NT2/D1 (cell line): ENCODE measurements around the gene ARHGAP22.
"Not testable (repeated sequence)": the region's sequence is repeated elsewhere in the genome, so short reads cannot be mapped to it uniquely, and the experiment has no call there.

Source experiments
- DNase-seq: peaks from one replicate; pipeline ENCODE4 v3.0.0-alpha.2; 2011; ENCODE audit warnings: low read depth, low spot score
- H3K27me3 ChIP-seq: 2 replicates; pipeline ENCODE4 v1.6.0; 2011; ENCODE audit warnings: mild to moderate bottlenecking; ENCODE audit not compliant: insufficient read length, insufficient read depth
- H3K36me3 ChIP-seq: 2 replicates; pipeline ENCODE4 v1.6.1; 2011; ENCODE audit warnings: mild to moderate bottlenecking, low read length, mixed read lengths; ENCODE audit not compliant: insufficient read depth, insufficient read length
- H3K4me1 ChIP-seq: 2 replicates; pipeline ENCODE4 v1.5.1; 2011; ENCODE audit not compliant: insufficient read depth, insufficient read length
- H3K4me3 ChIP-seq: 2 replicates; pipeline ENCODE4 v1.5.1; 2011; ENCODE audit warnings: low read depth; ENCODE audit not compliant: insufficient read length
- H3K9ac ChIP-seq: 2 replicates; pipeline ENCODE4 v1.6.0; 2011; ENCODE audit warnings: low read depth; ENCODE audit not compliant: insufficient read length
- H3K9me3 ChIP-seq: 2 replicates; pipeline ENCODE4 v1.5.1; 2011; ENCODE audit warnings: mild to moderate bottlenecking, low read length; ENCODE audit not compliant: insufficient read depth
- SUZ12 ChIP-seq: IDR thresholded peaks from 2 replicates; pipeline ENCODE4 v1.6.1; 2011; ENCODE audit not compliant: insufficient read length, insufficient read depth; ENCODE audit errors: extremely low read depth
- YY1 ChIP-seq: IDR thresholded peaks from 2 replicates; pipeline ENCODE4 v1.6.1; 2011; ENCODE audit not compliant: insufficient read length, insufficient read depth
- ZNF274 ChIP-seq: IDR thresholded peaks from 2 replicates; pipeline ENCODE4 v1.6.1; 2011; ENCODE audit warnings: mild to moderate bottlenecking, low read depth, low read length

ARHGAP22 gene

GRCh38 chr10:48648172-48648942 is 43.5 kb upstream of the ARHGAP22 start:
- no peaks in the 10 kb centered on the region for H3K4me1 ChIP-seq
- H3K9me3 ChIP-seq = no peaks in the 10 kb centered on the region
- TF ChIP-seq ZNF274 = no peak
- TF ChIP-seq YY1 = no peak
- no peak for TF ChIP-seq SUZ12
- DNase-seq = no peak
- no peaks in the 10 kb centered on the region for H3K36me3 ChIP-seq
- no peaks in the 10 kb centered on the region for H3K27me3 ChIP-seq
- H3K4me3 ChIP-seq = no peak overlapping the region
- H3K9ac ChIP-seq = no peak overlapping the region

DNA sequence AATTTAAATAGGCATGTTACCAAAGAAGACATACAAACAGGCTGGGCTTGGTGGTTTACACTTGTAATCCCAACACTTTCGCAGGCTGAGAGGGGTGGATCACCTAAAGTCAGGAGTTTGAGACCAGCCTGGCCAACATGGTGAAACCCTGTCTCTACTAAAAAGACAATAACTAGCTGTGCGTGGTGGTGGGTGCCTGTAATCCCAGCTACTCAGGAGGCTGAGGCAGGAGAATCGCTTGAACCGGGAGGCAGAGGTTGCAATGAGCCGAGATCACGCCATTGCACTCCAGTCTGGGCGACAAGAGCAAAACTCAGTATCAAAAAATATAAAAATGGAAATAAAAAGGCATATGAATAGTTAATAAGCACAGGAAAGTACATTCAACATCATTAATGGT is 42.2 kb upstream of the ARHGAP22 start:
- H3K27me3 ChIP-seq, H3K4me3 ChIP-seq, H3K4me1 ChIP-seq, H3K9me3 ChIP-seq, H3K9ac ChIP-seq, H3K36me3 ChIP-seq, DNase-seq: not testable (repeated sequence)

GRCh38 chr10:48645600-48645999 is 40.7 kb upstream of the ARHGAP22 start:
- no peak for DNase-seq
- H3K9me3 ChIP-seq = peaks cover 5% of the 10 kb centered on the region; the same call in 1 of the 2 replicates
- TF ChIP-seq SUZ12 = no peak
- no peak overlapping the region for H3K9ac ChIP-seq
- no peaks in the 10 kb centered on the region for H3K27me3 ChIP-seq
- H3K4me3 ChIP-seq = no peak overlapping the region
- no peaks in the 10 kb centered on the region for H3K4me1 ChIP-seq
- no peaks in the 10 kb centered on the region for H3K36me3 ChIP-seq

- not testable (repeated sequence) for H3K27me3 ChIP-seq, H3K36me3 ChIP-seq, H3K9ac ChIP-seq, H3K9me3 ChIP-seq, H3K4me1 ChIP-seq, H3K4me3 ChIP-seq, DNase-seq
Measured at GRCh38 chr10:48641099-48641690, 36.3 kb upstream of the ARHGAP22 start.

DNA sequence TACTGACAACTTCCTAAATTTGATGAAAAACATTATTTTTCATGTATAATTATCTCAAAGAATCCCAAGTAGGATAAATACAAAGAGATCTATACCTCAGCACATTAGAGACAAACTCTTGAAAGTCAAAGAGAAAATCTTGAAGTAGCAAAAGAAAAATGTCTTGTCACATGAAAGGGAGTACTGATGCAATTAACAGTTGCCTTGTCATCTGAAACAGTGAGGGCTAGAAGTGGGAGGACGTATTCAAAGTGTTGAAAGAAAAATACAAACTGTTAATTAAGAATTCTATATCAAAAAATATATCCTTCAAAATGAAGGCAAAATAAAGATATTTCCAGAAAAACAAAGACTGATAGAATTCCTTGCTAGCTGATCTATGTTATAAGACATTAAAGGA is 35.5 kb upstream of the ARHGAP22 start:
- peaks cover 5% of the 10 kb centered on the region; the same call in 1 of the 2 replicates for H3K9me3 ChIP-seq
- H3K27me3 ChIP-seq = no peaks in the 10 kb centered on the region
- no peak overlapping the region for H3K9ac ChIP-seq
- H3K4me3 ChIP-seq = no peak overlapping the region
- no peak for DNase-seq
- no peaks in the 10 kb centered on the region for H3K4me1 ChIP-seq
- no peaks in the 10 kb centered on the region for H3K36me3 ChIP-seq
- TF ChIP-seq ZNF274 = no peak
- no peak for TF ChIP-seq YY1

DNA sequence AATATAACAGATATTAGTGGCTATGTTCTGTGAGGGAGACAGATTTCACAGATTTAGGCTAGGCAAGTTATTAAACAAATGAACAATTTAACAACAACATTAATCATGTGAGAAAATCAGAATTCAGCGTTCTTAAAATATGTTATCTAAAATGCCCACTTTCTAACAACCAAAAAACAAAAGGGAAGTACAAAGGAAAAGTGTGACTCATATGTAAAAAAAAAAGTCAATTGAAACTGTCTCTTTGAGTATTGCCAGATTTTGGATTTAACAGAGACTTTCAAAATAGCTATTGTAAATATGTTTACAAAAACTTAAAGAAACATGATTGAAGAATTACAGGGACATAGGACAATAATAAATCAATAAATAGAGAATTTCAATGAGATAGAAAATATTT is 34.8 kb upstream of the ARHGAP22 start:
- Histone ChIP-seq H3K9ac (no peak overlapping the region), H3K9me3 (peaks cover 5% of the 10 kb centered on the region; the same call in 1 of the 2 replicates), H3K36me3 (no peaks in the 10 kb centered on the region), H3K4me1 (no peaks in the 10 kb centered on the region), H3K4me3 (no peak overlapping the region), H3K27me3 (no peaks in the 10 kb centered on the region)
- DNase-seq = no peak
- TF ChIP-seq SUZ12 (no peak), YY1 (no peak), ZNF274 (no peak)

DNA sequence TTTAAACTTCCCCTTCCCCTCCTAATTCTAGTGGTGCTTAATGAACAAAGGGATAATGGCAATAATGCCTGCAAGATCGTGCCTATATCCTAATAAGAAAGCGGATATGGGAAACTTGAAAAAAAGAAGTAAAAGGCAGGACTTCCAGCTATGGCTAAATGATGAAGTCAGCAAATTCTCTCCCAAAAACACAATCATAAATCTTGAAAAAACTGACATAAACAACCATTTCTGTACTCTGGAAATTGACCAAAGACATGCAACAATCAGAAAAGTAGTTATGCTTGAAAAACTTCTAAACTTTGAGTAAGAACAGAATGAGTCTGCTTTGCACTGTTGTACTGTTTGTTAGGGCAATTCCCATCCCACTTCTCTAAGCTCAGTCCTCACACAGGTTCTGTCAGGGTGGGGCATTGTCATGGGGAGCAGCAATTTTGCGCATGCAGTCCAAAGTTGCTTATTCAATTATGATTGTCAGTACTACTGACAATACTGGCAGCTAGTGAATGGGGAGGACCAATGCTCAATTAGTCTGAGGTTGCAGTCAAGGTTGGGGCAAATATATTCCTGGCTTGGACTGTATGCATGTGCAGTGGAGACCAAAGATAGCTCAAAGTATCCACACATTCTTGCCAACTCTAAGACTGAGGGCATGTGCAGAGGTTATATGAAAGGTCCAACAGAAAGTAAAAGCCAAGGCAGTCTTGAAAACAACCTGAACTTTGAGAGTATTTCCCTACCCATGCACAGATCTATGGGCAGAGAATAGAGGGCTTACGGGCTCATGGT is 34.1 kb upstream of the ARHGAP22 start:
- Histone ChIP-seq H3K4me1 (no peaks in the 10 kb centered on the region), H3K36me3 (no peaks in the 10 kb centered on the region), H3K9ac (no peak overlapping the region), H3K4me3 (no peak overlapping the region), H3K9me3 (peaks cover 5% of the 10 kb centered on the region; the same call in 1 of the 2 replicates), H3K27me3 (no peaks in the 10 kb centered on the region)
- DNase-seq = no peak
- TF ChIP-seq YY1 (no peak), SUZ12 (no peak), ZNF274 (no peak)
